Activated naive CD8-positive, alpha-beta T cell treated with anti-CD3 and anti-CD28 coated beads, Interleukin-2, amount 10 ng/mL, durations not matched to agents 7 days and 5 days (primary cell): ENCODE data around the gene COL5A1. TPM values are rescaled to one million over a fixed set of nuclear protein-coding genes. Genes with fewer than 3 reads are reported as not detected.

Experiments
- ATAC-seq: fragments of 150-1000 bp; cut with Tn5 transposase; one replicate; pipeline ENCODE4 v1.10.0; 2021; ENCODE audit warnings: low read depth, moderate library complexity
- POLR2A ChIA-PET: fragments of 350-600 bp; sonication (Branson Sonifier 250); formaldehyde crosslinking; loops from one replicate; lab custom pipeline; 2021; ENCODE audit warnings: antibody characterized with exemption; lab: Charles Lee
- DNase-seq: peaks from one replicate; pipeline ENCODE4 v3.0.0; 2021
- H3K27ac Mint-ChIP-seq: one replicate; pipeline ENCODE4 v1.8.0; 2022; ENCODE audit warnings: mild to moderate bottlenecking, mixed read lengths
- H3K27me3 Mint-ChIP-seq: one replicate; pipeline ENCODE4 v1.8.0; 2022; ENCODE audit warnings: mild to moderate bottlenecking, moderate library complexity, mixed read lengths
- H3K36me3 Mint-ChIP-seq: one replicate; pipeline ENCODE4 v1.8.0; 2021; ENCODE audit warnings: mild to moderate bottlenecking, mixed read lengths
- H3K4me1 Mint-ChIP-seq: one replicate; pipeline ENCODE4 v1.8.0; 2021; ENCODE audit warnings: mixed read lengths
- H3K4me3 Mint-ChIP-seq: one replicate; pipeline ENCODE4 v1.8.0; 2022; ENCODE audit warnings: mild to moderate bottlenecking, moderate library complexity, mixed read lengths
- H3K9me3 Mint-ChIP-seq: one replicate; pipeline ENCODE4 v1.8.0; 2021; ENCODE audit warnings: mixed read lengths
- total RNA-seq, 2 experiments: library from RNA; stranded (reverse); gene quantifications; one replicate each; pipeline ENCODE4 v1.2.3, GENCODE V29; 2021

COL5A1 gene
- total RNA-seq, 2 experiments from 2014 or later, result 0.71 to 0.86 TPM

- Mint-ChIP-seq H3K36me3 (no peaks in the 10 kb centered on the region), H3K4me1 (no peaks in the 10 kb centered on the region), H3K27me3 (peaks cover 7% of the 10 kb centered on the region)
Observed at GRCh38 chr9:134792627-134793026, 151.0 kb downstream of the COL5A1 start.

DNA sequence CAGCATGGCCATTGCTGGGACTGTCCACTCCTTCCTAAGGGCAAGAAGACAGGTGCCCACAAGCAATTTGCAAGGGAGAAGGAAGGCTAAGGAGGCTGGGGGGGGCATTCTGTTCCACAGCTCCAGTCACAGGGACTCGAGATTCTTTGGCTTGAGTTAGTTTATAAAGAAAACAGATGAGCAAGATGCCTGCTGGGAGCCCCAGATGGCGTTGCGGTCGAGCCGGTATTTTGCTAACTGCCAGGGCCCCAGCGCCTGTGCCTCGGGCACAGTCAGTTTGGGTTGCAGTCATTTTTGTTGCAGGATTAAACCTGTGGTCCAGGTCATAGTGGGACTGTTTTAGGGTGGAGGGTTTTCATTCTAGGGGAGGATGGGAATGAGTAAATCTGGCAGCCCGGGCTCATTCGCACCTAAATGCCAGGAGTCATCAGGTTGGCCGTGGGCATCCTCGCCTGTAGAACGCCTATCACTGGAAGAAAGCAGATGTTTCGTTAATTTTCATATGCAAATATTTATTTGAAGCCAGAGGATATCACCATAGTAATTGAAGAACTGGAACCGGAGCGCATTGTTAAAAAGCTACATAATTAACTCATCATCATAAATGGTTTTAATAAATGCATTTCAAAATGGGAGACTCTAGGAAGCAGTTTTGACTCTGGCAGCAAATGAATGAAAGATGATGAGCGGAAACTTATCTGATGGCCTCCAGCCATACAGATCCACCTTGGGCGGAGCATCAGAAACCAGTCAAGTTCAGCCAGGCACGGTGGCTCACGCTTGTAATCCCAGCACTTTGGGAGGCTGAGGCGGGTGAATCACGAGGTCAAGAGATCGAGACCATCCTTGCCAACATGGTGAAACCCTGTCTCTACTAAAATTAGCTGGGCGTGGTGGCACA is 151.9 kb downstream of the COL5A1 start:
- no peaks in the 10 kb centered on the region for H3K9me3 Mint-ChIP-seq
- H3K4me3 Mint-ChIP-seq, result no peak overlapping the region
- ATAC-seq, result no peak
- no peak for DNase-seq
- no peak overlapping the region for H3K27ac Mint-ChIP-seq
- no peaks in the 10 kb centered on the region for H3K36me3 Mint-ChIP-seq
- POLR2A ChIA-PET, result no interaction called here
- peaks cover 7% of the 10 kb centered on the region for H3K27me3 Mint-ChIP-seq
- H3K4me1 Mint-ChIP-seq, result no peaks in the 10 kb centered on the region

More at GRCh38 chr9:134792627-134793026, 151.0 kb downstream of the COL5A1 start:
- H3K27ac Mint-ChIP-seq, result no peak overlapping the region
- POLR2A ChIA-PET, result no interaction called here
- no peak for DNase-seq
- no peaks in the 10 kb centered on the region for H3K9me3 Mint-ChIP-seq
- no peak overlapping the region for H3K4me3 Mint-ChIP-seq
- ATAC-seq, result no peak

- Mint-ChIP-seq H3K9me3 (no peaks in the 10 kb centered on the region), H3K4me1 (no peaks in the 10 kb centered on the region), H3K27ac (no peak overlapping the region), H3K27me3 (peaks cover 7% of the 10 kb centered on the region), H3K4me3 (no peak overlapping the region), H3K36me3 (no peaks in the 10 kb centered on the region)
- ATAC-seq (no peak), DNase-seq (no peak)
- POLR2A ChIA-PET, result no interaction called here
Observed at GRCh38 chr9:134794663-134795370, 153.2 kb downstream of the COL5A1 start.

DNA sequence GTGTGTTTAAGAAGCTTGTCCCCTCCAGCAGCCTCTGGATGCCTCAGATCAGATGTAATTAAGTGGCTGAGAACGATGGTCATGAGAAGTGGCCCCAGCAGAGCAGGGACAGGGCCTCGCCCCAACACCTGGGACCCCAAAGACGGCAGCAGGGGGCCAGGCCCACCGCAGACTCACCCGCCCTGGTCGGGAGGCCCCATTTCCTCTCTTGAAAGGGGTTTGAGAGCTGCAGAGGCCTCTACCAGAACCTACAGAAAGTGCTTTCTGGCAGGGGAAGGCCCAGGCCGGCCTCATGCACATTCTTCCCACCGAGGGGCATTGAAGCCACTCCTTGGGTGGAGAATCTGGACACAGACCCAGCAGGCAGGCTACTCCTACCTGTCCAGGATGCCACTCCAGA is 153.8 kb downstream of the COL5A1 start:
- H3K4me3 Mint-ChIP-seq, result no peak overlapping the region
- DNase-seq (no peak), ATAC-seq (no peak)
- H3K27ac Mint-ChIP-seq, result no peak overlapping the region
- peaks cover 7% of the 10 kb centered on the region for H3K27me3 Mint-ChIP-seq
- POLR2A ChIA-PET, result no interaction called here
- H3K9me3 Mint-ChIP-seq, result no peaks in the 10 kb centered on the region
- no peaks in the 10 kb centered on the region for H3K36me3 Mint-ChIP-seq
- no peaks in the 10 kb centered on the region for H3K4me1 Mint-ChIP-seq

- Mint-ChIP-seq H3K9me3 (no peaks in the 10 kb centered on the region), H3K4me1 (no peaks in the 10 kb centered on the region), H3K27me3 (peaks cover 7% of the 10 kb centered on the region), H3K27ac (no peak overlapping the region), H3K36me3 (no peaks in the 10 kb centered on the region), H3K4me3 (no peak overlapping the region)
- DNase-seq (no peak), ATAC-seq (no peak)
- POLR2A ChIA-PET, result no interaction called here
Observed at GRCh38 chr9:134796882-134797281, 155.3 kb downstream of the COL5A1 start.

GRCh38 chr9:134800791-134801339 is 159.3 kb downstream of the COL5A1 start:
- Mint-ChIP-seq H3K4me1 (no peaks in the 10 kb centered on the region), H3K4me3 (no peak overlapping the region), H3K27ac (no peak overlapping the region), H3K27me3 (no peaks in the 10 kb centered on the region), H3K36me3 (no peaks in the 10 kb centered on the region), H3K9me3 (no peaks in the 10 kb centered on the region)
- ATAC-seq (no peak), DNase-seq (no peak)
- POLR2A ChIA-PET, result no interaction called here

- Mint-ChIP-seq H3K4me3 (no peak overlapping the region), H3K27me3 (no peaks in the 10 kb centered on the region), H3K27ac (no peak overlapping the region), H3K4me1 (no peaks in the 10 kb centered on the region), H3K9me3 (no peaks in the 10 kb centered on the region), H3K36me3 (no peaks in the 10 kb centered on the region)
- DNase-seq (no peak), ATAC-seq (no peak)
- POLR2A ChIA-PET, result no interaction called here
Observed at GRCh38 chr9:134802216-134802795, 160.7 kb downstream of the COL5A1 start.

- DNase-seq (no peak), ATAC-seq (no peak)
- POLR2A ChIA-PET, result no interaction called here
- Mint-ChIP-seq H3K36me3 (no peaks in the 10 kb centered on the region), H3K27ac (no peak overlapping the region), H3K9me3 (no peaks in the 10 kb centered on the region), H3K27me3 (no peaks in the 10 kb centered on the region), H3K4me3 (no peak overlapping the region), H3K4me1 (no peaks in the 10 kb centered on the region)
Observed at GRCh38 chr9:134804871-134805270, 163.3 kb downstream of the COL5A1 start.

GRCh38 chr9:134807716-134808446 is 166.3 kb downstream of the COL5A1 start:
- H3K36me3 Mint-ChIP-seq, result no peaks in the 10 kb centered on the region
- ATAC-seq (no peak), DNase-seq (no peak)
- H3K27me3 Mint-ChIP-seq, result no peaks in the 10 kb centered on the region
- POLR2A ChIA-PET, result no interaction called here
- no peaks in the 10 kb centered on the region for H3K9me3 Mint-ChIP-seq
- no peak overlapping the region for H3K27ac Mint-ChIP-seq
- no peaks in the 10 kb centered on the region for H3K4me1 Mint-ChIP-seq
- H3K4me3 Mint-ChIP-seq, result no peak overlapping the region

- no peaks in the 10 kb centered on the region for H3K4me1 Mint-ChIP-seq
- H3K27me3 Mint-ChIP-seq, result no peaks in the 10 kb centered on the region
- H3K27ac Mint-ChIP-seq, result no peak overlapping the region
- POLR2A ChIA-PET, result no interaction called here
- no peak overlapping the region for H3K4me3 Mint-ChIP-seq
- H3K9me3 Mint-ChIP-seq, result no peaks in the 10 kb centered on the region
- DNase-seq (no peak), ATAC-seq (no peak)
- H3K36me3 Mint-ChIP-seq, result no peaks in the 10 kb centered on the region
Observed at GRCh38 chr9:134808447-134808792, 166.8 kb downstream of the COL5A1 start.

DNA sequence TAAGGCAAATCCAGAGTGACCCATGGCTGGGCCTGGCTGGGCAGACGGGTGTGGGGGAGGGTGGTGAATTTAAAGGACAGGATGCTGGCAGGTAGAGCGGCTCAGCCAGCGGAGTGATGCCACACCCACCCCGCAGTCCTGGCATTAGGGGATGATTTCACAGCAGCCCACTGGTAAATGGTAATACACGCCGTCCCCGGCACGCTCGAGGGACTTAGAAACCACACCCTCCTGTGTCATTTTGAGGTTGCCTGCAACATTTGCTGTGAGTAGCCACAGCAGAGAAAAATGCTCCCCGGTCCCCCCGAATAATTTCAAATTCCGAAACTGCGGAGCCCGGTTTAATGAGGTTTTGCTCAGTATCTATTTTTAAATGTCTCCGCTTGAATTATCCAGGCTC is 167.7 kb downstream of the COL5A1 start:
- no peak overlapping the region for H3K4me3 Mint-ChIP-seq
- POLR2A ChIA-PET, result no interaction called here
- ATAC-seq (no peak), DNase-seq (no peak)
- no peak overlapping the region for H3K27ac Mint-ChIP-seq
- no peaks in the 10 kb centered on the region for H3K27me3 Mint-ChIP-seq
- no peaks in the 10 kb centered on the region for H3K4me1 Mint-ChIP-seq
- no peaks in the 10 kb centered on the region for H3K36me3 Mint-ChIP-seq
- no peaks in the 10 kb centered on the region for H3K9me3 Mint-ChIP-seq

DNA sequence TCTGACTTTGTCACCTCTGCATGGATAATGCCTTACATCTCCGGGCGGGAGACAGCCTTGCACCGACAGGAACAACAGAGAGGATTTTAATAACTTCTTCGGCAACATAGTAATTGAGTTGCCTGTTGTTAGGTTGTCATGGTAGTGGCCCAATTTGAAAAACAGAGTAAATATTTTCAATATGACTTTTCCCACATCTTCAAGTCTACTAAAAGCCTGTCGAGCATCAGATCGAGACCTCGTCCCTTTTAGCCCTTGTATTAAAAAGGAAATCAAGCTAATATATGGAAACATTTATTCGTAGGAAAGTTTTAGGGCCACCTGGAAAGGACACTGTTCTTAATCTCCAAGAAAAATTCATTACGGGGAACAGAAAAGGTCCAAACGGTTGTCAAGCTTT is 168.2 kb downstream of the COL5A1 start:
- Mint-ChIP-seq H3K27ac (no peak overlapping the region), H3K27me3 (no peaks in the 10 kb centered on the region)

DNA sequence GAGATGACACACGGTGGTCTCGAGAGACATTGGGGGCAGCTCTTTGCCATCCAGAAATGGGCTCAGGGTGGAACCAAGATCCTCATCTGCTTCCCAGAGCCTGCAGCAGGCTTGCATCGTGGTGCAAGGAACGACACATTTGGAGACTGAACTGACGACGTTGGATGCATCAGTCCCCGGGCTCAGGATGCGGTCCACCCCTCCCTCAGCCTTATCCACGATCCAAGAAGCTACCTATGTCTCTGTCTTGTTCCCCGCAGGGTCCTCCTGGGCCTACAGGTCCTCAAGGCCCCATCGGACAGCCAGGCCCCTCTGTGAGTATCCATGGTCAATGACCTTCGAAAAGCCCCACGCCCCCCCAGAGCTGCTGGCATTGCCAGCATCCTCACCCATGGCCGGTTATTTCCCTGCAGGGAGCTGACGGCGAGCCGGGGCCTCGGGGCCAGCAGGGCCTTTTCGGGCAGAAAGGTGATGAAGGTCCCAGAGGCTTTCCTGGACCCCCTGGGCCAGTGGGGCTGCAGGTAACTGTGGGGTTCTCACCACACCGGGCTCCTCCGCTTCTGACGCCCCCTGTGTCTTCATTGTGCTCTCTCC is 169.6 kb downstream of the COL5A1 start:
- H3K4me1 Mint-ChIP-seq, result no peaks in the 10 kb centered on the region
- ATAC-seq, result no peak
- no peak overlapping the region for H3K4me3 Mint-ChIP-seq
- POLR2A ChIA-PET, result no interaction called here
- no peak overlapping the region for H3K27ac Mint-ChIP-seq
- no peaks in the 10 kb centered on the region for H3K36me3 Mint-ChIP-seq
- no peaks in the 10 kb centered on the region for H3K9me3 Mint-ChIP-seq
- no peaks in the 10 kb centered on the region for H3K27me3 Mint-ChIP-seq
- DNase-seq, result no peak

More for the DNA sequence above, 168.2 kb downstream of the COL5A1 start:
- Mint-ChIP-seq H3K9me3 (no peaks in the 10 kb centered on the region), H3K4me1 (no peaks in the 10 kb centered on the region), H3K4me3 (no peak overlapping the region), H3K36me3 (no peaks in the 10 kb centered on the region)
- no peak for ATAC-seq
- no peak for DNase-seq
- POLR2A ChIA-PET, result no interaction called here
